IMR-90 (cell line): ENCODE results near the gene GABRD. TPM values are rescaled to one million over a fixed set of nuclear protein-coding genes. Genes with fewer than 3 reads are reported as not detected.

Experiments
- ATAC-seq: fragments of 200-7000 bp; cut with Tn5 transposase; 2 replicates; pipeline ENCODE4 v1.9.1; 2020; ENCODE audit warnings: low read depth, mild to moderate bottlenecking, moderate library complexity
- BruUV-seq: library from RNA; stranded (reverse); fragments of 400-500 nt; replicated peaks from 2 replicates; lab custom pipeline; 2021; lab: Mats Ljungman, UMichigan
- CTCF ChIA-PET: fragments of 300-600 bp; formaldehyde crosslinking; extraction: SDS; loops from one replicate; lab custom pipeline; 2021; ENCODE audit warnings: antibody characterized with exemption; lab: Yijun Ruan, JAX
- POLR2A ChIA-PET: fragments of 300-600 bp; sonication (Branson Sonifier 250); formaldehyde crosslinking; loops from one replicate; lab custom pipeline; 2022; ENCODE audit warnings: antibody characterized with exemption; ENCODE audit not compliant: unreplicated experiment; lab: Charles Lee
- DNase-seq: peaks from one replicate; pipeline ENCODE4 v3.0.0; 2013
- H2AFZ ChIP-seq: replicated peaks from 2 replicates; pipeline ENCODE3; 2013; ENCODE audit warnings: low read length, mild to moderate bottlenecking; ENCODE audit not compliant: poor library complexity
- H2AK5ac ChIP-seq: 2 replicates; pipeline ENCODE4 v1.6.1; 2013; ENCODE audit warnings: low read depth, low read length, inconsistent platforms
- H2AK9ac ChIP-seq: replicated peaks from 2 replicates; pipeline ENCODE3; 2013; ENCODE audit warnings: mild to moderate bottlenecking, low read depth, low read length, moderate library complexity; ENCODE audit not compliant: poor library complexity
- H2BK120ac ChIP-seq: 2 replicates; pipeline ENCODE4 v1.6.1; 2013; ENCODE audit warnings: low read depth, low read length, inconsistent platforms
- H2BK15ac ChIP-seq: 3 replicates; pipeline ENCODE4 v1.6.1; 2013; ENCODE audit warnings: low read depth, low read length, inconsistent platforms
- H2BK20ac ChIP-seq: 2 replicates; pipeline ENCODE4 v1.6.1; 2013; ENCODE audit warnings: low read depth, mild to moderate bottlenecking, inconsistent platforms, low read length, moderate library complexity
- H2BK5ac ChIP-seq: 2 replicates; pipeline ENCODE4 v1.6.1; 2013; ENCODE audit warnings: mild to moderate bottlenecking, low read depth, low read length, inconsistent platforms; ENCODE audit not compliant: poor library complexity, severe bottlenecking
- H3K14ac ChIP-seq: replicated peaks from 2 replicates; pipeline ENCODE4 v1.6.1; 2013; ENCODE audit warnings: low read depth, low read length, inconsistent platforms
- H3K18ac ChIP-seq: 2 replicates; pipeline ENCODE4 v1.6.1; 2013; ENCODE audit warnings: low read depth, low read length, control low read depth
- H3K23ac ChIP-seq: 2 replicates; pipeline ENCODE4 v1.6.1; 2013; ENCODE audit warnings: low read depth, low read length, inconsistent platforms
- H3K27ac ChIP-seq: 2 replicates; pipeline ENCODE4 v1.5.1; 2013; ENCODE audit warnings: mild to moderate bottlenecking, control low read depth, low read length; ENCODE audit not compliant: insufficient read depth
- H3K27me3 ChIP-seq: 2 replicates; pipeline ENCODE4 v1.6.1; 2013; ENCODE audit warnings: low read length; ENCODE audit not compliant: control insufficient read depth, insufficient read depth
- H3K36me3 ChIP-seq: 2 replicates; pipeline ENCODE4 v1.6.1; 2013; ENCODE audit warnings: low read length, mixed read lengths; ENCODE audit not compliant: control insufficient read depth, insufficient read depth
- H3K4ac ChIP-seq: 2 replicates; pipeline ENCODE4 v1.6.1; 2013; ENCODE audit warnings: low read depth, low read length, inconsistent platforms
- H3K4me1 ChIP-seq: 2 replicates; pipeline ENCODE4 v1.6.1; 2013; ENCODE audit warnings: low read length, mixed read lengths; ENCODE audit not compliant: control insufficient read depth, insufficient read depth
- H3K4me2 ChIP-seq: 2 replicates; pipeline ENCODE4 v1.6.1; 2013; ENCODE audit warnings: low read depth, mild to moderate bottlenecking, control low read depth, low read length, moderate library complexity
- H3K4me3 ChIP-seq: 2 replicates; pipeline ENCODE4 v1.5.1; 2013; ENCODE audit warnings: low read depth, mild to moderate bottlenecking, control low read depth, low read length, moderate library complexity; ENCODE audit not compliant: insufficient read depth
- H3K56ac ChIP-seq: 2 replicates; pipeline ENCODE4 v1.6.1; 2013; ENCODE audit warnings: low read length, inconsistent platforms; ENCODE audit not compliant: insufficient read depth; ENCODE audit errors: extremely low read depth
- H3K79me1 ChIP-seq, 2 experiments: 2 replicates each; pipeline ENCODE4 v1.6.1; 2013; ENCODE audit warnings: low read length in 2 of 2, inconsistent platforms in 1 of 2, low read depth in 1 of 2
- H3K9ac ChIP-seq: 2 replicates; pipeline ENCODE4 v1.6.1; 2013; ENCODE audit warnings: low read depth, low read length, control low read depth
- H3K9me1 ChIP-seq: 2 replicates; pipeline ENCODE4 v1.6.1; 2013; ENCODE audit warnings: low read length, inconsistent platforms; ENCODE audit not compliant: insufficient read depth
- H3K9me3 ChIP-seq: 2 replicates; pipeline ENCODE4 v1.6.1; 2013; ENCODE audit warnings: low read length; ENCODE audit not compliant: control insufficient read depth, insufficient read depth
- H4K20me1 ChIP-seq: 2 replicates; pipeline ENCODE4 v1.6.1; 2013; ENCODE audit warnings: low read length, inconsistent platforms; ENCODE audit not compliant: insufficient read depth
- H4K5ac ChIP-seq: 2 replicates; pipeline ENCODE4 v1.6.1; 2013; ENCODE audit warnings: mild to moderate bottlenecking, low read depth, low read length, control low read depth
- H4K8ac ChIP-seq, 2 experiments: 2 replicates each; pipeline ENCODE4 v1.6.1; 2013; ENCODE audit warnings: low read depth in 2 of 2, low read length in 2 of 2, control low read depth in 1 of 2, inconsistent platforms in 1 of 2
- H4K91ac ChIP-seq: 2 replicates; pipeline ENCODE4 v1.6.1; 2013; ENCODE audit warnings: low read depth, low read length, inconsistent platforms; ENCODE audit not compliant: insufficient read depth
- BHLHE40 ChIP-seq: fragments of 150-350 bp; IDR thresholded peaks from 2 replicates; pipeline ENCODE4 v1.6.1; 2016; ENCODE audit warnings: mild to moderate bottlenecking, low read depth, low read length
- FOS ChIP-seq: fragments of 150-350 bp; IDR thresholded peaks from 2 replicates; pipeline ENCODE4 v1.6.1; 2016; ENCODE audit warnings: low read depth, low read length
- MXI1 ChIP-seq: IDR thresholded peaks from 2 replicates; pipeline ENCODE4 v1.6.1; 2012; ENCODE audit warnings: low read depth, mild to moderate bottlenecking, low read length, moderate library complexity, borderline replicate concordance
- RFX5 ChIP-seq: IDR thresholded peaks from 2 replicates; pipeline ENCODE4 v1.8.0; 2012; ENCODE audit warnings: low read depth, mild to moderate bottlenecking, low read length, moderate library complexity
- SMC3 ChIP-seq: fragments of 150-350 bp; IDR thresholded peaks from 2 replicates; pipeline ENCODE4 v1.6.1; 2016; ENCODE audit warnings: low read depth, mild to moderate bottlenecking, antibody characterized with exemption, low read length, moderate library complexity
- USF2 ChIP-seq: fragments of 150-350 bp; IDR thresholded peaks from 2 replicates; pipeline ENCODE4 v1.6.1; 2017; ENCODE audit warnings: mild to moderate bottlenecking, antibody characterized with exemption, low read length, low read depth
- WGBS, 2 experiments: methylation state at CpG; one replicate each; pipeline versions ENCODE4 v1.1.5 to v1.1.7; 2013; ENCODE audit warnings: missing lambda C conversion rate in 2 of 2; ENCODE audit not compliant: insufficient read length in 1 of 2; ENCODE audit errors: extremely low coverage in 2 of 2; 5-methylcytosine and 5-hydroxymethylcytosine counted together
- dilution Hi-C: fragments of 300-500 bp; cut with HindIII; formaldehyde crosslinking; loops from one replicate; pipeline ENCODE4 v1.14.3; 2018; ENCODE audit warnings: low sequenced_read_pairs; ENCODE audit not compliant: unreplicated experiment
- in situ Hi-C: fragments of 300-500 bp; cut with MboI; formaldehyde crosslinking; loops from 3 replicates; pipeline ENCODE4 v1.14.3; 2019; ENCODE audit warnings: low sequenced_read_pairs, inconsistent platforms, mixed read lengths
- intact Hi-C: fragments of 100-400 bp; cut with micrococcal nuclease; formaldehyde crosslinking; loops from 2 replicates; pipeline ENCODE4 v1.10.0; 2022
- polyA plus RNA-seq, 3 experiments: library from polyadenylated mRNA; depleted of rRNA; stranded (reverse); fragments of >200 nt; gene quantifications; 2 replicates each; pipeline ENCODE4 v1.2.3, GENCODE V29; 2012; ENCODE audit warnings: low replicate concordance in 1 of 3
- total RNA-seq: library from RNA; depleted of rRNA; stranded (reverse); fragments of >200 nt; gene quantifications from 2 replicates; pipeline ENCODE4 v1.2.3, GENCODE V29; 2012
- TF ChIP-seq, protein P1 (sequence below): fragments of 150-350 bp; IDR thresholded peaks from 2 replicates; pipeline ENCODE4 v1.6.1; 2016; ENCODE audit warnings: low read depth, mild to moderate bottlenecking, low read length, moderate library complexity, borderline replicate concordance

GABRD gene
- total and polyA plus RNA-seq, 2 of the 4 experiments (the other 2 are of a cell fraction) = not detected

DNA sequence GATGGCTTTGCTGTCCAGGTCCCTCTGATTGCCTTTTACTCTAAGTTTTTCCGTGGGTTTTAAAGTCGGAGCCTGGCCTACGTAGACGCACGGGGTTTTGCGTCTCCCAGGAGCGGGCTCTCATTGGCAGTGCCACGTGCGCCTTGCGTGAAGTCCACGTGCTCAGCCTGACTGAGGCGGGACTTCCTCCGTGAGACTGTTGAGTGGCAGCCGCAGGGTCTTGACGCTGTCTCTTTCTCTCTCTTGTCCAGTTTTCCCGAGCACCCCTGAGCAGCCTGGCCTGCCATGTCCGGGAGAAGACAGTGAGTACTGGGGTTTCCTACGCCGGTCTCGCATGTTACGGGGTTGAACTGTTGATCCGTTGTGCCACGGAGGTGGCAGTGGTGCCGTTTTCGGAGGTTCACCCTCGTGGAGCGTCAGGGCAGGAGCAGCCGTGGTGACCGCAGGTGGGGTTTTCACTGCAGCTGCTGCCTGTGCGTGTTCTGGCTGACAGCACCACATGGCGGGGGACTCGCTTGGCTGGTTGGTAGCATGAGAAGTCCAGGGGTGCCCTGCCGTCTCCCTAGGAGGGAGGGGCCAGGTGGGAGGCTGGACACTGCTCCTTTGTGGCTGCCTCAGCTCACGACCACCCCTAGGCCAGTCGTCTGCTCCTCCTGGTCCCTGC, 40.3 kb downstream of the GABRD start:
- Histone ChIP-seq H2BK5ac (no peak overlapping the region), H3K27me3 (peaks cover 1% of the 10 kb centered on the region; the same call in 1 of the 2 replicates), H3K79me1 (no peaks in the 10 kb centered on the region), H3K27ac (no peak overlapping the region), H4K20me1 (no peaks in the 10 kb centered on the region), H3K4me2 (no peak overlapping the region), H4K5ac (no peak overlapping the region), H3K56ac (no peak overlapping the region), H4K8ac (no peak overlapping the region), H2AK9ac (no peak overlapping the region), H3K9me3 (no peaks in the 10 kb centered on the region), H3K9ac (no peak overlapping the region), H2BK120ac (no peak overlapping the region), H3K23ac (no peak overlapping the region), H3K14ac (no peak overlapping the region), H3K4ac (no peak overlapping the region), H2AFZ (no peak overlapping the region), H2BK15ac (no peak overlapping the region), H3K4me3 (no peak overlapping the region), H2AK5ac (no peak overlapping the region), H3K4me1 (no peaks in the 10 kb centered on the region), H2BK20ac (no peak overlapping the region), H3K36me3 (no peaks in the 10 kb centered on the region), H3K9me1 (no peaks in the 10 kb centered on the region), H4K91ac (no peak overlapping the region), H3K18ac (no peak overlapping the region)
- in situ Hi-C loops = no loop called here
- dilution Hi-C loops = no loop called here
- ATAC-seq = no peak
- ChIA-PET POLR2A (no interaction called here), CTCF (no interaction called here)
- 82% methylated on average over 30 of the region's 35 CpGs; no CpG with 5 or more reads in 1 of the 2 experiments for WGBS, 2 experiments
- DNase-seq = no peak
- no TSS peak for BruUV-seq
- no peak for TF ChIP-seq USF2
- TF ChIP-seq MXI1 = no peak
- TF ChIP-seq, protein P1, sequence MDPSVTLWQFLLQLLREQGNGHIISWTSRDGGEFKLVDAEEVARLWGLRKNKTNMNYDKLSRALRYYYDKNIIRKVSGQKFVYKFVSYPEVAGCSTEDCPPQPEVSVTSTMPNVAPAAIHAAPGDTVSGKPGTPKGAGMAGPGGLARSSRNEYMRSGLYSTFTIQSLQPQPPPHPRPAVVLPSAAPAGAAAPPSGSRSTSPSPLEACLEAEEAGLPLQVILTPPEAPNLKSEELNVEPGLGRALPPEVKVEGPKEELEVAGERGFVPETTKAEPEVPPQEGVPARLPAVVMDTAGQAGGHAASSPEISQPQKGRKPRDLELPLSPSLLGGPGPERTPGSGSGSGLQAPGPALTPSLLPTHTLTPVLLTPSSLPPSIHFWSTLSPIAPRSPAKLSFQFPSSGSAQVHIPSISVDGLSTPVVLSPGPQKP = no peak
- no peak for TF ChIP-seq FOS
- TF ChIP-seq SMC3 = no peak
- no peak for TF ChIP-seq BHLHE40
- TF ChIP-seq RFX5 = no peak
- intact Hi-C loops = no loop called here
